Prostate gland (tissue), 2 donors: ENCODE data around the gene TASP1.

ENCODE experiments used
- CTCF ChIP-seq, 4 experiments: fragments of 200-600 bp in 2 of 4; fragments of 450-650 bp in 2 of 4; sonication (generic) in 2 of 4; IDR thresholded peaks; 1 replicate in 3 of 4; 2 replicates in 1 of 4; pipeline ENCODE4 v1.5.1; 2016 to 2019; ENCODE audit warnings: antibody characterized with exemption in 4 of 4, mild to moderate bottlenecking in 2 of 4, moderate library complexity in 2 of 4
- POLR2A ChIP-seq: fragments of 450-650 bp; IDR thresholded peaks from one replicate; pipeline ENCODE4 v1.6.1; 2016; ENCODE audit warnings: antibody characterized with exemption, mild to moderate bottlenecking
- POLR2AphosphoS5 ChIP-seq: sonication (generic); formaldehyde crosslinking; IDR thresholded peaks from one replicate; pipeline ENCODE4 v1.6.1; 2017; ENCODE audit warnings: antibody characterized with exemption

- TF ChIP-seq CTCF (IDR thresholded peaks at IDR 0.05) (no peak), POLR2AphosphoS5 (no peak), POLR2A (no peak)
These were observed 603 bp downstream of the TASP1 start for GRCh38 chr20:13638162-13638495.
